ENCODE results near the gene MCL1. TPM values are rescaled to one million over a fixed set of nuclear protein-coding genes. Genes with fewer than 3 reads are reported as not detected.
"Not testable (repeated sequence)": the region's sequence is repeated elsewhere in the genome, so short reads cannot be mapped to it uniquely, and the experiment has no call there.

Gene MCL1
- 100 to 1,000 TPM; 161 to 168 TPM for total RNA-seq

- Histone ChIP-seq H3K36me3 (no peaks in the 10 kb centered on the region), H3K27ac (peak within 1 kb of the TSS; percentile 98 to 100), H3K4me3 (peak within 1 kb of the TSS; percentile 88 to 93), H3K27me3 (replicated peaks; ENCODE audit: insufficient read depth) (no peaks in the 10 kb centered on the region), H3K4me1 (replicated peaks) (no peaks in the 10 kb centered on the region), H3K9me3 (no peaks in the 10 kb centered on the region)
- peak; percentile 93 for DNase-seq (ENCODE audit: low spot score)
- peak; percentile 86 for TF ChIP-seq POLR2A (IDR thresholded peaks at IDR 0.05)
- TF ChIP-seq POLR2AphosphoS5 (IDR thresholded peaks at IDR 0.05) = peak; percentile 97
- peak in 2 of 4 experiments; percentile 45 to 64 for TF ChIP-seq CTCF (IDR thresholded peaks at IDR 0.05)
- intact Hi-C loops (cut with DNase I) = loop anchor here (2.0 to 5.0 kb wide), 2 partner anchors 17 to 48 kb away; partner anchors contain the start of gene ENSA
- under 1% methylated on average over 79 of the region's 94 CpGs for WGBS
These were observed at the start of gene MCL1 for GRCh38 chr1:150579110-150579944. TSS of gene MCL1 (minus strand) at chr1:150579610. CDS start at chr1:150579530, 80 bp downstream.

- TF ChIP-seq POLR2A (IDR thresholded peaks at IDR 0.05) = no peak
- no peak for TF ChIP-seq CTCF (IDR thresholded peaks at IDR 0.05)
- TF ChIP-seq POLR2AphosphoS5 (IDR thresholded peaks at IDR 0.05) = no peak
- peak overlapping the region; percentile 99 for H3K27ac ChIP-seq
- H3K36me3 ChIP-seq = peaks cover 5 to 6% of the 10 kb centered on the region in 2 donors
- H3K27me3 ChIP-seq (replicated peaks; ENCODE audit: insufficient read depth) = no peaks in the 10 kb centered on the region
- DNase-seq (ENCODE audit: low spot score) = no peak
- intact Hi-C loops (cut with DNase I) = loop anchor here (5.0 to 10.0 kb wide), 2 partner anchors 51 to 154 kb away; partner anchors contain the start of gene MCL1
- peak overlapping the region; percentile 60 to 72 for H3K4me3 ChIP-seq
- WGBS = 2% methylated on average over 9 of the region's 9 CpGs
- H3K9me3 ChIP-seq = no peaks in the 10 kb centered on the region
- peaks cover 6% of the 10 kb centered on the region for H3K4me1 ChIP-seq (replicated peaks)
These were observed 49.3 kb upstream of the MCL1 start for GRCh38 chr1:150628766-150629114.

GRCh38 chr1:150627826-150628410 is 48.5 kb upstream of the MCL1 start:
- 79% methylated on average over 5 of the region's 5 CpGs for WGBS
- Histone ChIP-seq H3K27me3 (replicated peaks; ENCODE audit: insufficient read depth) (no peaks in the 10 kb centered on the region), H3K4me3 (peak overlapping the region; percentile 60 to 72), H3K27ac (peak overlapping the region in 1 of 2 donors; percentile 99), H3K4me1 (replicated peaks) (peaks cover 6% of the 10 kb centered on the region), H3K9me3 (no peaks in the 10 kb centered on the region), H3K36me3 (peaks cover 5 to 6% of the 10 kb centered on the region in 2 donors)
- no peak for DNase-seq (ENCODE audit: low spot score)
- TF ChIP-seq CTCF (IDR thresholded peaks at IDR 0.05) = no peak
- no peak for TF ChIP-seq POLR2AphosphoS5 (IDR thresholded peaks at IDR 0.05)
- intact Hi-C loops (cut with DNase I) = loop anchor here (5.0 to 10.0 kb wide), 2 partner anchors 51 to 153 kb away; partner anchors contain the start of gene MCL1

- Histone ChIP-seq H3K27me3 (replicated peaks; ENCODE audit: insufficient read depth) (no peaks in the 10 kb centered on the region), H3K9me3 (no peaks in the 10 kb centered on the region), H3K36me3 (peaks cover 5 to 6% of the 10 kb centered on the region in 2 donors), H3K4me1 (replicated peaks) (peaks cover 6% of the 10 kb centered on the region), H3K27ac (peak overlapping the region in 1 of 2 donors; percentile 53), H3K4me3 (no peak overlapping the region)
- 71% methylated on average over 2 of the region's 2 CpGs for WGBS
- no peak for DNase-seq (ENCODE audit: low spot score)
- no peak for TF ChIP-seq POLR2A (IDR thresholded peaks at IDR 0.05)
- intact Hi-C loops (cut with DNase I) = loop anchor here (5.0 to 10.0 kb wide), 2 partner anchors 49 to 151 kb away; partner anchors contain the start of gene MCL1
These were observed 46.7 kb upstream of the MCL1 start for GRCh38 chr1:150626150-150626549.

- not testable (repeated sequence) for H3K4me3 ChIP-seq; H3K36me3 ChIP-seq; H3K9me3 ChIP-seq; DNase-seq (ENCODE audit: low spot score); H3K27me3 ChIP-seq (replicated peaks; ENCODE audit: insufficient read depth)
- intact Hi-C loops (cut with DNase I) = loop anchor here (10.0 kb wide), 1 partner anchor 150 kb away; no protein-coding TSS in a partner anchor
- 71% methylated on average over 1 of the region's 1 CpG for WGBS
- Histone ChIP-seq H3K4me1 (replicated peaks) (peaks cover 12% of the 10 kb centered on the region), H3K27ac (peak overlapping the region; percentile 53 to 58)
These were observed 45.1 kb upstream of the MCL1 start for GRCh38 chr1:150624546-150624945.

All from prostate gland (tissue), 2 donors.